ENCODE results near the gene TRIM52. TPM values are rescaled to one million over a fixed set of nuclear protein-coding genes. Genes with fewer than 3 reads are reported as not detected.

TRIM52 gene
- total RNA-seq, 1 experiment from 2014 or later = 7.8 TPM

DNA sequence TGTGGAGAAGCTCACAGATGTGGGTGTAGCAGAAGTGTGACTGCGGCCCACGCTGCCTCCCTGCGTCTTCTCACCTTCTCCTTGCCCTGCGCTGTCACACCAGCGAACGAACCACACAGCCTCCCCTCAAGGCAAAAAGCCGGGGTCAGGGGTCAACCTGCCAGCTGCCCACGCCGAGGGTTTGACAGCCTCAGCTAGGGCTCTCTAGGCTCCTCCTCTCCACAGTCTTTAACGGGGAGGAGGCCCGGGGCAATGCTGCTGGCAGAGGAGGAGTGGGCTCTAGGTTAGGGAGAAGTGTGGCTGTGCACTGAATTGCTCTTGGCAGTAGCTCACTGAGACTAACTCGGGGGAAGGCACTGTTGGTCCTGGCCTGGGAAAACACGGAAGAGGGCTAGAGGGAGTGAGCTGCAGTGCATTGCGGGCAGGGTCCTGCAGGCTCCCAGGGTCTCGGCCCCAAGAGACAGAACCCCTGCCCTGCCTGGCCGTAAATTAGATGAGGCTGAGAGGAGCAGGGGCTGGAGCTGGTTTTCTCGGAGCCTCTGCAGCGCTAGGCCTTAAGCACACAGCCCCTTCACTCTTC lies 4.2 kb upstream of the TRIM52 start:
- no peaks in the 10 kb centered on the region for H3K27me3 Mint-ChIP-seq (ENCODE audit: low read depth)
- peaks cover 39% of the 10 kb centered on the region for H3K4me1 Mint-ChIP-seq
- H3K4me3 Mint-ChIP-seq = no peak overlapping the region
- TF ChIP-seq TEAD1 (CRISPR knock-in tag; IDR thresholded peaks at IDR 0.05) (no peak), JUN (CRISPR knock-in tag; IDR thresholded peaks at IDR 0.05) (no peak), JAZF1 (CRISPR knock-in tag; IDR thresholded peaks at IDR 0.05) (no peak), ETV6 (CRISPR knock-in tag; IDR thresholded peaks at IDR 0.05) (0 out of 2 replicates have a peak, but pooled peaks have one; percentile 34)
- TF ChIP-seq, protein P1, sequence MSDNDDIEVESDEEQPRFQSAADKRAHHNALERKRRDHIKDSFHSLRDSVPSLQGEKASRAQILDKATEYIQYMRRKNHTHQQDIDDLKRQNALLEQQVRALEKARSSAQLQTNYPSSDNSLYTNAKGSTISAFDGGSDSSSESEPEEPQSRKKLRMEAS (CRISPR knock-in tag; IDR thresholded peaks at IDR 0.05) = no peak
- CTCF ChIA-PET = no interaction called here
- ATAC-seq (peak; percentile 4; the same call in 1 of the 2 replicates), DNase-seq (ENCODE audit: low spot score) (no peak)
- H3K36me3 Mint-ChIP-seq = peaks cover 9% of the 10 kb centered on the region
- H3K9me3 Mint-ChIP-seq = no peaks in the 10 kb centered on the region
- 0 out of 2 replicates have a peak overlapping the region, but pooled peaks have one; percentile 42 for H3K27ac Mint-ChIP-seq
- POLR2A ChIA-PET = interaction anchor here (0.6 kb wide), 1 partner anchor 81 kb away, joined by 3 read pairs; no protein-coding TSS in a partner anchor

- DNase-seq (ENCODE audit: low spot score) (no peak), ATAC-seq (no peak)
- peaks cover 9% of the 10 kb centered on the region for H3K36me3 Mint-ChIP-seq
- ChIA-PET CTCF (no interaction called here), POLR2A (no interaction called here)
- 0 out of 2 replicates have a peak overlapping the region, but pooled peaks have one; percentile 9 for H3K4me3 Mint-ChIP-seq
- TF ChIP-seq NR2C2 (CRISPR knock-in tag; IDR thresholded peaks at IDR 0.05) = no peak
- H3K27me3 Mint-ChIP-seq (ENCODE audit: low read depth) = no peaks in the 10 kb centered on the region
- no peak overlapping the region for H3K27ac Mint-ChIP-seq
- H3K9me3 Mint-ChIP-seq = no peaks in the 10 kb centered on the region
- peaks cover 52% of the 10 kb centered on the region for H3K4me1 Mint-ChIP-seq
Measured at GRCh38 chr5:181263633-181264032, 2.7 kb upstream of the TRIM52 start.

- Mint-ChIP-seq H3K27ac (no peak overlapping the region; the same call in 1 of the 2 replicates), H3K27me3 (ENCODE audit: low read depth) (no peaks in the 10 kb centered on the region), H3K4me1 (peaks cover 33% of the 10 kb centered on the region), H3K9me3 (no peaks in the 10 kb centered on the region), H3K36me3 (peaks cover 17% of the 10 kb centered on the region), H3K4me3 (peak overlapping the region; percentile 95)
- POLR2A ChIA-PET = interaction anchor here (0.5 to 2.2 kb wide), 5 partner anchors 9 to 38 kb away, joined by 3 to 24 read pairs (median 4); partner anchors contain the start of genes RACK1 and TRIM41
- peak; percentile 52 for ATAC-seq
- peak; percentile 59 for DNase-seq (ENCODE audit: low spot score)
- CTCF ChIA-PET = interaction anchor here (1.0 to 2.0 kb wide), 4 partner anchors 10 to 93 kb away, joined by 3 to 10 read pairs (median 8); no protein-coding TSS in a partner anchor
- TF ChIP-seq ZBTB21 (CRISPR knock-in tag; IDR thresholded peaks at IDR 0.05; ENCODE audit: borderline replicate concordance) (no peak), MXD4 (CRISPR knock-in tag; IDR thresholded peaks at IDR 0.05; ENCODE audit: borderline replicate concordance) (no peak), GTF2I (CRISPR knock-in tag; conservative IDR thresholded peaks at IDR 0.05) (no peak), FOXK1 (CRISPR knock-in tag; IDR thresholded peaks at IDR 0.05) (peak; percentile 51; the same call in 1 of the 2 replicates), GRHL2 (CRISPR knock-in tag; IDR thresholded peaks at IDR 0.05; ENCODE audit: insufficient replicate concordance, severe bottlenecking) (no peak), FOXP1 (CRISPR knock-in tag; IDR thresholded peaks at IDR 0.05; ENCODE audit: borderline replicate concordance) (no peak; the same call in 1 of the 2 replicates), NFE2L1 (CRISPR knock-in tag; IDR thresholded peaks at IDR 0.05) (no peak), PRRX2 (CRISPR knock-in tag; IDR thresholded peaks at IDR 0.05) (no peak), OVOL2 (CRISPR knock-in tag; IDR thresholded peaks at IDR 0.05; ENCODE audit: borderline replicate concordance) (no peak), TCF7 (CRISPR knock-in tag; IDR thresholded peaks at IDR 0.05; ENCODE audit: low read depth) (no peak), NR1H2 (CRISPR knock-in tag; IDR thresholded peaks at IDR 0.05) (no peak), ZNF671 (CRISPR knock-in tag; IDR thresholded peaks at IDR 0.05) (no peak), IRF2 (CRISPR knock-in tag; IDR thresholded peaks at IDR 0.05; ENCODE audit: borderline replicate concordance, low read depth) (0 out of 2 replicates have a peak, but pooled peaks have one; percentile 23), ZNF138 (CRISPR knock-in tag; conservative IDR thresholded peaks at IDR 0.05) (no peak), TP53 (CRISPR knock-in tag; IDR thresholded peaks at IDR 0.05) (no peak), ZNF121 (CRISPR knock-in tag; IDR thresholded peaks at IDR 0.05) (0 out of 2 replicates have a peak, but pooled peaks have one; percentile 28), RORB (CRISPR knock-in tag; IDR thresholded peaks at IDR 0.05) (no peak)
- TF ChIP-seq, protein P2, sequence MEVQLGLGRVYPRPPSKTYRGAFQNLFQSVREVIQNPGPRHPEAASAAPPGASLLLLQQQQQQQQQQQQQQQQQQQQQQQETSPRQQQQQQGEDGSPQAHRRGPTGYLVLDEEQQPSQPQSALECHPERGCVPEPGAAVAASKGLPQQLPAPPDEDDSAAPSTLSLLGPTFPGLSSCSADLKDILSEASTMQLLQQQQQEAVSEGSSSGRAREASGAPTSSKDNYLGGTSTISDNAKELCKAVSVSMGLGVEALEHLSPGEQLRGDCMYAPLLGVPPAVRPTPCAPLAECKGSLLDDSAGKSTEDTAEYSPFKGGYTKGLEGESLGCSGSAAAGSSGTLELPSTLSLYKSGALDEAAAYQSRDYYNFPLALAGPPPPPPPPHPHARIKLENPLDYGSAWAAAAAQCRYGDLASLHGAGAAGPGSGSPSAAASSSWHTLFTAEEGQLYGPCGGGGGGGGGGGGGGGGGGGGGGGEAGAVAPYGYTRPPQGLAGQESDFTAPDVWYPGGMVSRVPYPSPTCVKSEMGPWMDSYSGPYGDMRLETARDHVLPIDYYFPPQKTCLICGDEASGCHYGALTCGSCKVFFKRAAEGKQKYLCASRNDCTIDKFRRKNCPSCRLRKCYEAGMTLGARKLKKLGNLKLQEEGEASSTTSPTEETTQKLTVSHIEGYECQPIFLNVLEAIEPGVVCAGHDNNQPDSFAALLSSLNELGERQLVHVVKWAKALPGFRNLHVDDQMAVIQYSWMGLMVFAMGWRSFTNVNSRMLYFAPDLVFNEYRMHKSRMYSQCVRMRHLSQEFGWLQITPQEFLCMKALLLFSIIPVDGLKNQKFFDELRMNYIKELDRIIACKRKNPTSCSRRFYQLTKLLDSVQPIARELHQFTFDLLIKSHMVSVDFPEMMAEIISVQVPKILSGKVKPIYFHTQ (CRISPR knock-in tag; IDR thresholded peaks at IDR 0.05) = no peak
- TF ChIP-seq, protein P3, sequence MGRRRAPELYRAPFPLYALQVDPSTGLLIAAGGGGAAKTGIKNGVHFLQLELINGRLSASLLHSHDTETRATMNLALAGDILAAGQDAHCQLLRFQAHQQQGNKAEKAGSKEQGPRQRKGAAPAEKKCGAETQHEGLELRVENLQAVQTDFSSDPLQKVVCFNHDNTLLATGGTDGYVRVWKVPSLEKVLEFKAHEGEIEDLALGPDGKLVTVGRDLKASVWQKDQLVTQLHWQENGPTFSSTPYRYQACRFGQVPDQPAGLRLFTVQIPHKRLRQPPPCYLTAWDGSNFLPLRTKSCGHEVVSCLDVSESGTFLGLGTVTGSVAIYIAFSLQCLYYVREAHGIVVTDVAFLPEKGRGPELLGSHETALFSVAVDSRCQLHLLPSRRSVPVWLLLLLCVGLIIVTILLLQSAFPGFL (CRISPR knock-in tag; IDR thresholded peaks at IDR 0.05; ENCODE audit: borderline replicate concordance) = no peak
- TF ChIP-seq, protein P4, sequence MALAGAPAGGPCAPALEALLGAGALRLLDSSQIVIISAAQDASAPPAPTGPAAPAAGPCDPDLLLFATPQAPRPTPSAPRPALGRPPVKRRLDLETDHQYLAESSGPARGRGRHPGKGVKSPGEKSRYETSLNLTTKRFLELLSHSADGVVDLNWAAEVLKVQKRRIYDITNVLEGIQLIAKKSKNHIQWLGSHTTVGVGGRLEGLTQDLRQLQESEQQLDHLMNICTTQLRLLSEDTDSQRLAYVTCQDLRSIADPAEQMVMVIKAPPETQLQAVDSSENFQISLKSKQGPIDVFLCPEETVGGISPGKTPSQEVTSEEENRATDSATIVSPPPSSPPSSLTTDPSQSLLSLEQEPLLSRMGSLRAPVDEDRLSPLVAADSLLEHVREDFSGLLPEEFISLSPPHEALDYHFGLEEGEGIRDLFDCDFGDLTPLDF (CRISPR knock-in tag; IDR thresholded peaks at IDR 0.05) = no peak
Measured at GRCh38 chr5:181261320-181262049, 542 bp upstream of the TRIM52 start.
